Peyer's patch (tissue), 4 donors: ENCODE measurements around the gene SYNGAP1. TPM values are rescaled to one million over a fixed set of nuclear protein-coding genes. Genes with fewer than 3 reads are reported as not detected.

ENCODE experiments used
- DNase-seq, 3 donors: peaks; one replicate each; pipeline ENCODE4 v3.0.0-alpha.2; 2017 to 2019
- H3K27ac ChIP-seq, 4 donors: fragments of 200-600 bp; sonication (generic); one replicate each; pipeline ENCODE4 v1.5.1; 2016 to 2019
- H3K27me3 ChIP-seq, 2 donors: fragments of 200-600 bp; sonication (generic); one replicate each; pipeline ENCODE4 v1.5.1; 2019
- H3K36me3 ChIP-seq, 3 donors: fragments of 200-600 bp; sonication (generic); one replicate each; pipeline ENCODE4 v1.5.1; 2016 to 2019
- H3K4me1 ChIP-seq, 4 donors: fragments of 200-600 bp; sonication (generic); one replicate each; pipeline ENCODE4 v1.5.1; 2016 to 2019
- H3K4me3 ChIP-seq, 4 donors: fragments of 200-600 bp; sonication (generic); 1 replicate in 3 of 4; 2 replicates in 1 of 4; pipeline ENCODE4 v1.5.1; 2016 to 2019; ENCODE audit warnings: mild to moderate bottlenecking in 1 of 4
- H3K9me3 ChIP-seq, 4 donors: fragments of 200-600 bp; sonication (generic); one replicate each; pipeline ENCODE4 v1.5.1; 2016 to 2019; ENCODE audit warnings: mild to moderate bottlenecking in 1 of 4
- POLR2A ChIP-seq, 2 donors: fragments of 450-650 bp; IDR thresholded peaks; one replicate each; pipeline ENCODE4 v1.5.1; 2017; ENCODE audit warnings: antibody characterized with exemption in 2 of 2, mild to moderate bottlenecking in 2 of 2, moderate library complexity in 2 of 2
- total RNA-seq, 4 donors: library from RNA; depleted of rRNA; stranded (reverse); fragments of >200 nt; gene quantifications; one replicate each; pipeline ENCODE4 v1.1.0, GENCODE V29; 2016
- TF ChIP-seq, protein P1 (sequence below), 6 experiments: fragments of 450-650 bp in 4 of 6; fragments of 200-600 bp in 2 of 6; sonication (generic) in 1 of 6; IDR thresholded peaks; one replicate each; pipeline ENCODE4 v1.5.1; 2017 to 2019; ENCODE audit warnings: antibody characterized with exemption in 6 of 6, mild to moderate bottlenecking in 3 of 6, moderate library complexity in 1 of 6

Gene SYNGAP1
- total RNA-seq, 4 donors from 2014 or later, result 5.4 to 42.1 (median 15.0) TPM

DNA sequence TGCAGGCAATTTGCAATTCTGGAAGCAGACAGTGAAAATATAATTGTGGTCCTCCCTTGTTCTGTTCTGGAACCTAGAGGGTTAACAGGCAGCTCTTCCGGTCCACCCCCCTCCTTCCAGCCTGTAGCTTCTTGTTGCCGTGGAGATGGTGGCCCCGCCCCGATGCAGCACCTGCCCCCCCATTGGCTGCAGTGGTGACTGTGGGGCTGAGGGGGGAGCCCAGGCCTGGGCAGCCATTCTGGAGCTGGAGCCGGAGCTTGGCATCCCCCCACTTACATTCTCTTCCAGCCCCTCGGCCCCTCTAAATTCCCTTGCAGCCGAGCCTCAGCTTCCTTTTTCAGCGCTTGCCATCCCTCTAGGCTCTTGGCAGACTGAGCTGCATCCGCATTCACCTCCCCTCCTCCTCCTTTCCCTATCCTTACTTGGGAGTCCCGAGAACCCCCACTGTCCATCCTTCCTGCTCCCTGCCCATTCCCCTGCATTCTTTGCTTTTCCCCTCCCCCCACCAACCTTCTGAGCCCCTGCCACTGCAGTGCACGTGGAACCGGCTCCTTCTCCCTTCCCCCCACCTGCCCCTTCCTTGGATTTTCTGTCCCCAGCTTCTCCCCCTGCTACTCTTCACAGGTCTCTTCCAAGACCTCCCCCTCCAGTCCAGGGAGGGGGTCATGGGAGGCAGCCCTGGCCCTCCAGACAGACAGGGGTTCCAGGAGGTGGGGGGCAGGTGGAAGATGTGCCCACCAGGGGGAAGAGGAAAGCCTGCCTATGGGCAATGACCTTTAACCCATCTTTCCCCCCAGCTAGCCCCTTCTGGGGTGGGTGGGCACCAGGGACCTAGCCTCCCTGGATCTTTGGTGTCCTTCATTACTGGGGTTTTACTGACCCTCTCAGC, 11.4 kb downstream of the SYNGAP1 start:
- TF ChIP-seq POLR2A (IDR thresholded peaks at IDR 0.05), result no peak
- TF ChIP-seq, protein P1, sequence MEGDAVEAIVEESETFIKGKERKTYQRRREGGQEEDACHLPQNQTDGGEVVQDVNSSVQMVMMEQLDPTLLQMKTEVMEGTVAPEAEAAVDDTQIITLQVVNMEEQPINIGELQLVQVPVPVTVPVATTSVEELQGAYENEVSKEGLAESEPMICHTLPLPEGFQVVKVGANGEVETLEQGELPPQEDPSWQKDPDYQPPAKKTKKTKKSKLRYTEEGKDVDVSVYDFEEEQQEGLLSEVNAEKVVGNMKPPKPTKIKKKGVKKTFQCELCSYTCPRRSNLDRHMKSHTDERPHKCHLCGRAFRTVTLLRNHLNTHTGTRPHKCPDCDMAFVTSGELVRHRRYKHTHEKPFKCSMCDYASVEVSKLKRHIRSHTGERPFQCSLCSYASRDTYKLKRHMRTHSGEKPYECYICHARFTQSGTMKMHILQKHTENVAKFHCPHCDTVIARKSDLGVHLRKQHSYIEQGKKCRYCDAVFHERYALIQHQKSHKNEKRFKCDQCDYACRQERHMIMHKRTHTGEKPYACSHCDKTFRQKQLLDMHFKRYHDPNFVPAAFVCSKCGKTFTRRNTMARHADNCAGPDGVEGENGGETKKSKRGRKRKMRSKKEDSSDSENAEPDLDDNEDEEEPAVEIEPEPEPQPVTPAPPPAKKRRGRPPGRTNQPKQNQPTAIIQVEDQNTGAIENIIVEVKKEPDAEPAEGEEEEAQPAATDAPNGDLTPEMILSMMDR (IDR thresholded peaks at IDR 0.05), result no peak
- H3K36me3 ChIP-seq, result peaks cover 0 to 11% (median 0%) of the 10 kb centered on the region in 3 donors
- H3K4me3 ChIP-seq, result peak overlapping the region in 3 of 4 donors; percentile 16 to 37 (median 28)
- H3K27ac ChIP-seq, result peak overlapping the region in 2 of 4 donors; percentile 40 to 86
- DNase-seq, result peak; percentile 64 to 88 (median 82)
- H3K27me3 ChIP-seq, result no peaks in the 10 kb centered on the region
- H3K4me1 ChIP-seq, result peaks cover 0 to 52% (median 24%) of the 10 kb centered on the region in 4 donors
- no peaks in the 10 kb centered on the region for H3K9me3 ChIP-seq

DNA sequence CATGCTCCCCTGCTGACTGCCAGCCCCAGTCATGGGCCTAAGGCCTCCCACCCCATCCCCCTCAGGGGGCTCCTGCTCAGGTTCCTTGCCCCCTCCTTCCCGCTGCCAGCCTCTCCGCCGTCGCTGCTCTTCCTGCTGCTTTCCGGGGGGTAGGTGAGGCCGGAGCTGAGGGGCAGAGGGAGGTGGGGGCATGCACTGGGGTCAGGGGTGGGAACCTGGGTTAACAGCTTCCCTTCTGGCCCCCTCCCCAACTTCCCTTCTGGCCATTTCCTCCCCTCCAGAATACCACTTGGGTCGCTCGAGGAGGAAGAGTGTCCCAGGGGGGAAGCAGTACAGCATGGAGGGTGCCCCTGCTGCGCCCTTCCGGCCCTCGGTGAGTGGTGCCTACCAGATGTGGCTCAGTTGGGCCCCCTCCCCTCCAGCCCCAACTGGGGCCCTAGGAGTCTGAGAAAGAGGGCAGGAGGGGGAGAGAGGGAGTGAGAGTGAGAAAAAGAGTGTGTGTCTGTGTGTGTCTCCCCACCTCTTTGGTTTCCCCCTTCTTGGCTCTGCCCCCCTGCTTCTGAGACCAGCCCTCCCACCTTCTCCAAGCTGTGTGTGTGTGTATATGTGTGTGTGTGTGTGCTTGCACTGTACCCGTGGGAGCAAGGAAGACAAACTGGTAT, 12.1 kb downstream of the SYNGAP1 start:
- peak in 1 of 3 donors; percentile 52 for DNase-seq
- Histone ChIP-seq H3K4me1 (peaks cover 0 to 44% (median 18%) of the 10 kb centered on the region in 4 donors), H3K9me3 (no peaks in the 10 kb centered on the region), H3K36me3 (peaks cover 0 to 18% (median 0%) of the 10 kb centered on the region in 3 donors), H3K4me3 (peak overlapping the region in 1 of 4 donors; percentile 0), H3K27me3 (no peaks in the 10 kb centered on the region), H3K27ac (peak overlapping the region in 2 of 4 donors; percentile 40 to 86)
- TF ChIP-seq POLR2A (IDR thresholded peaks at IDR 0.05), result no peak
- TF ChIP-seq, protein P1 (IDR thresholded peaks at IDR 0.05), result no peak

DNA sequence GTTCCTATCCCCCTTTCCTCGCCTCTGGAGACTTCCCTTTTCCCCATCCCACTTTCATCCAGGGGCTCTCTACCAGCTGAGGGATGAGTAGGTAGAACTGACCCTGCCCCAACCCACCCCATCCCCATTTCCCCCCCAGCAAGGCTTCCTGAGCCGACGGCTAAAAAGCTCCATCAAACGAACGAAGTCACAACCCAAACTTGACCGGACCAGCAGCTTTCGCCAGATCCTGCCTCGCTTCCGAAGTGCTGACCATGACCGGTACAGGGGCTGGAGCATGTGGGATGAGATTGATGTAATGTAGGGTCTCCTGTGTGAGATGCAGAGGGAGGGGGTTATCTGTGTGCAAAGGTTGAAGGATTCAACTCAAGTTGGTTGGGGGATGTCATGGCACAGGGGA, 12.7 kb downstream of the SYNGAP1 start:
- no peaks in the 10 kb centered on the region for H3K27me3 ChIP-seq
- no peak for DNase-seq
- H3K4me1 ChIP-seq, result peaks cover 0 to 39% (median 14%) of the 10 kb centered on the region in 4 donors
- no peaks in the 10 kb centered on the region for H3K9me3 ChIP-seq
- H3K4me3 ChIP-seq, result no peak overlapping the region
- peak overlapping the region in 1 of 4 donors; percentile 86 for H3K27ac ChIP-seq
- TF ChIP-seq POLR2A (IDR thresholded peaks at IDR 0.05), result no peak
- TF ChIP-seq, protein P1 (IDR thresholded peaks at IDR 0.05), result no peak
- H3K36me3 ChIP-seq, result peaks cover 0 to 24% (median 0%) of the 10 kb centered on the region in 3 donors

DNA sequence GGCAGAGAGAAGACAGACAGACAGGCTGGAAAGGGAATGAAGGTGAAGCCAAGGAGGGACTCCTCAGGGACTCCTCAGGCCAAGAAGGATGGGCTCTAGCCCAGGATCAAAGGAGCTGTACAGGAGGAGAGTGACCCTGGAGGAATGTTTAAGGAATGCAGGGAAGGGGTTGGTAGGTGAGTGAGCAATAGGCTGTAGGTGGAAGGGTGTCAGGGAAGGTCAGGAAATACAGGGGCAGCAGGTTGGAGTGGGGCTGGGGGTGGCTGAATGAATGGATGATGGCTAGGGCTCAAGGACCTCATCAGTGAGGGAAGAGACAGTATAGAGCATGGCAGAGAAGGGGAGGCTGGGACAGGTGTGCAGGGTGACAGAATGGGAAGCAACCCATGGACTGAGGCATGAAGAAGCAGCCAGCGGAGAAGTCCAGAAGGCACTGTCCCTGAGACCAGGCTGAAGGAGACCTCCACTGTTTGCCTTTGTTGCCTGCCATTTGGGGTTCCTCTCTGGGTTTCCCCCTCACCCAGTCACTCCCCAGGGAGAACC, 13.2 kb downstream of the SYNGAP1 start:
- H3K27ac ChIP-seq, result peak overlapping the region in 1 of 4 donors; percentile 4
- no peak for DNase-seq
- TF ChIP-seq, protein P1 (IDR thresholded peaks at IDR 0.05), result no peak
- TF ChIP-seq POLR2A (IDR thresholded peaks at IDR 0.05), result no peak
- H3K27me3 ChIP-seq, result no peaks in the 10 kb centered on the region
- peaks cover 0 to 29% (median 0%) of the 10 kb centered on the region in 3 donors for H3K36me3 ChIP-seq
- H3K9me3 ChIP-seq, result no peaks in the 10 kb centered on the region
- no peak overlapping the region for H3K4me3 ChIP-seq
- H3K4me1 ChIP-seq, result peaks cover 0 to 39% (median 13%) of the 10 kb centered on the region in 4 donors

DNA sequence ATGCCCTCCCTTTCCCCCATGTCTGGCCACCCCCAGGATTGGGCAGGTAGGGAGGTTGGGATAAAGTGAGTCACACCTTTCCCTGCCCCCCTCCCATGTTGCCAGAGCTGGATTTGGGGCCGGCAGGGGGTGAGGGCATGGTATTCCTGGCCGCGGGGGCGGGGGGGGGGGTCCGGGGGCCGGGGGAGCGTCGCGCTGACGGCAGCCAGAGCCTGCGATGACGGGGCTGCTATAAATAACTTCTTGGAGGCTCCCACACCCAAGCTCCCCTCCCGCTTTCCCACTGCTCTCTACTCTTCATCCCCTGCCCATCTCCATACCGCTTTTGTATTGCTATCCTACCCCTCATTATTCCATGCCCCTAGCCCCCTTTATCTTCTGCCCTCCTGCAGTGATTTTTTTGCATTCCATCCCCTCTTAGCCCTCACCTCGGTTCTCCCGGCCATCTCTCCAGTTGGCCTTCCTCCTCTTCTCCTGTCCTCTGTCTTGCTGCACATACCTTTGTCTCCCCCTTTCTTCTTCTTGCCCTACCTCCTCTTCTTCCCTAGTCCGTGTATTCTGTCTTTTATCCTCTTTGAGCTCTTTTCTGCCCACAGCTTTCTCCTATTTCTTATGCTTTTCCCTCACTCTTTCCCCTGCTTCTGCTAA, 13.8 kb downstream of the SYNGAP1 start:
- Histone ChIP-seq H3K36me3 (peaks cover 0 to 35% (median 0%) of the 10 kb centered on the region in 3 donors), H3K4me3 (no peak overlapping the region), H3K9me3 (no peaks in the 10 kb centered on the region), H3K27ac (peak overlapping the region in 1 of 4 donors; percentile 4), H3K27me3 (no peaks in the 10 kb centered on the region), H3K4me1 (peaks cover 0 to 33% (median 8%) of the 10 kb centered on the region in 4 donors)
- DNase-seq, result no peak
- no peak for TF ChIP-seq POLR2A (IDR thresholded peaks at IDR 0.05)
- TF ChIP-seq, protein P1 (IDR thresholded peaks at IDR 0.05), result no peak
